H1 (cell line): Measurements from ENCODE around the gene ERC1. TPM values are rescaled to one million over a fixed set of nuclear protein-coding genes. Genes with fewer than 3 reads are reported as not detected.

Experiments
- CTCF ChIA-PET: fragments of 300-600 bp; sonication (Branson Sonifier 250); formaldehyde crosslinking; loops from one replicate; lab custom pipeline; 2021; ENCODE audit not compliant: partially characterized antibody; lab: Charles Lee
- POLR2A ChIA-PET: fragments of 300-600 bp; sonication (Branson Sonifier 250); formaldehyde crosslinking; loops from one replicate; lab custom pipeline; 2021; ENCODE audit warnings: inconsistent platforms; ENCODE audit not compliant: partially characterized antibody; lab: Charles Lee
- DNase-seq, 2 experiments: peaks; one replicate each; pipeline versions ENCODE4 v3.0.0 to v3.0.0-alpha.2; 2010 to 2022; ENCODE audit warnings: low spot score in 2 of 2, low read depth in 1 of 2, mixed read lengths in 1 of 2
- FAIRE-seq: peaks from 2 replicates; lab custom pipeline; 2011; peaks lifted over from hg19 to GRCh38; lab: Jason Lieb, UNC
- H2AFZ ChIP-seq: 2 replicates; pipeline ENCODE4 v1.8.1; 2012; ENCODE audit warnings: low read length, inconsistent platforms
- H2AK5ac ChIP-seq: 2 replicates; pipeline ENCODE4 v1.6.1; 2013; ENCODE audit warnings: low read depth, low read length
- H2BK120ac ChIP-seq: replicated peaks from 2 replicates; pipeline ENCODE3; 2013; ENCODE audit warnings: low read depth, low read length, inconsistent platforms
- H2BK12ac ChIP-seq: 2 replicates; pipeline ENCODE4 v1.6.1; 2013; ENCODE audit warnings: low read depth, low read length
- H2BK15ac ChIP-seq: 2 replicates; pipeline ENCODE4 v1.6.1; 2013; ENCODE audit warnings: low read length
- H2BK20ac ChIP-seq: 2 replicates; pipeline ENCODE4 v1.6.1; 2013; ENCODE audit warnings: low read length
- H2BK5ac ChIP-seq: 2 replicates; pipeline ENCODE4 v1.6.1; 2013; ENCODE audit warnings: low read depth, low read length
- H3K14ac ChIP-seq: 2 replicates; pipeline ENCODE4 v1.6.1; 2013; ENCODE audit warnings: inconsistent platforms; ENCODE audit not compliant: insufficient read length
- H3K18ac ChIP-seq: 2 replicates; pipeline ENCODE4 v1.6.1; 2013; ENCODE audit warnings: low read length; ENCODE audit errors: extremely low read depth
- H3K23ac ChIP-seq: 2 replicates; pipeline ENCODE4 v1.6.1; 2013; ENCODE audit warnings: inconsistent platforms; ENCODE audit not compliant: insufficient read length
- H3K23me2 ChIP-seq: 2 replicates; pipeline ENCODE4 v1.6.1; 2013; ENCODE audit warnings: low read depth, low read length
- H3K27ac ChIP-seq: 2 replicates; pipeline ENCODE4 v1.6.1; 2011; ENCODE audit warnings: low read depth, low read length, inconsistent platforms
- H3K27me3 ChIP-seq, 4 experiments: replicated peaks in 1 of 4; 1 replicate in 1 of 4; 2 replicates in 3 of 4; pipeline versions ENCODE4 v1.6.1 to v1.8.1; 2011 to 2013; ENCODE audit warnings: low read length in 3 of 4, mild to moderate bottlenecking in 3 of 4, inconsistent platforms in 2 of 4, mixed read lengths in 2 of 4, moderate library complexity in 1 of 4; ENCODE audit not compliant: control insufficient read depth in 3 of 4, insufficient read depth in 3 of 4; ENCODE audit errors: extremely low read depth in 1 of 4
- H3K36me3 ChIP-seq, 4 experiments: 2 replicates each; pipeline versions ENCODE4 v1.6.1 to v1.8.1; 2011 to 2013; ENCODE audit warnings: mild to moderate bottlenecking in 4 of 4, low read length in 3 of 4, moderate library complexity in 2 of 4, control low read depth in 1 of 4, inconsistent platforms in 1 of 4; ENCODE audit not compliant: insufficient read depth in 4 of 4, control insufficient read depth in 2 of 4
- H3K4ac ChIP-seq: replicated peaks from 2 replicates; pipeline ENCODE3; 2013; ENCODE audit warnings: low read length, low read depth, mixed read lengths, inconsistent platforms; ENCODE audit not compliant: insufficient read length
- H3K4me1 ChIP-seq, 4 experiments: replicated peaks in 1 of 4; 1 replicate in 1 of 4; 2 replicates in 3 of 4; pipeline versions ENCODE4 v1.6.1 to v1.8.1; 2011 to 2013; ENCODE audit warnings: low read length in 3 of 4, inconsistent platforms in 2 of 4, mixed read lengths in 1 of 4; ENCODE audit not compliant: insufficient read depth in 4 of 4, control insufficient read depth in 3 of 4
- H3K4me2 ChIP-seq, 2 experiments: 2 replicates each; pipeline versions ENCODE4 v1.6.1 to v1.8.1; 2011 to 2013; ENCODE audit warnings: low read depth in 2 of 2, low read length in 2 of 2, control low read depth in 1 of 2, inconsistent platforms in 1 of 2, mild to moderate bottlenecking in 1 of 2; ENCODE audit not compliant: insufficient read depth in 1 of 2
- H3K4me3 ChIP-seq, 4 experiments: fragments of 200-600, 300-600 bp in 1 of 4; sonication (generic), shearing (Covaris generic), sonication (Bioruptor Twin) in 1 of 4; 2 replicates each; pipeline versions ENCODE4 v1.5.1 to v1.8.1; 2011 to 2016; ENCODE audit warnings: low read length in 4 of 4, low read depth in 3 of 4, control low read depth in 2 of 4, inconsistent platforms in 2 of 4, mild to moderate bottlenecking in 2 of 4, mixed read lengths in 1 of 4, moderate library complexity in 1 of 4; ENCODE audit not compliant: insufficient read depth in 2 of 4; ENCODE audit errors: extremely low read depth in 1 of 4
- H3K56ac ChIP-seq: replicated peaks from 2 replicates; pipeline ENCODE3; 2013; ENCODE audit warnings: low read depth, mild to moderate bottlenecking, mixed read lengths, low read length, inconsistent platforms; ENCODE audit not compliant: insufficient read length
- H3K79me1 ChIP-seq: 2 replicates; pipeline ENCODE4 v1.6.1; 2013; ENCODE audit warnings: low read depth, low read length, control low read depth
- H3K79me2 ChIP-seq, 2 experiments: 2 replicates each; pipeline versions ENCODE4 v1.6.1 to v1.8.1; 2012 to 2013; ENCODE audit warnings: low read length in 2 of 2, mild to moderate bottlenecking in 2 of 2, inconsistent platforms in 1 of 2; ENCODE audit not compliant: insufficient read depth in 2 of 2, control insufficient read depth in 1 of 2
- H3K9ac ChIP-seq, 4 experiments: replicated peaks in 1 of 4; 1 replicate in 1 of 4; 2 replicates in 3 of 4; pipeline versions ENCODE4 v1.6.1 to v1.8.1; 2011 to 2013; ENCODE audit warnings: low read depth in 3 of 4, low read length in 3 of 4, control low read depth in 2 of 4, mild to moderate bottlenecking in 2 of 4, moderate library complexity in 2 of 4, inconsistent platforms in 1 of 4; ENCODE audit errors: extremely low read depth in 1 of 4
- H3K9me3 ChIP-seq, 2 experiments: 2 replicates each; pipeline versions ENCODE4 v1.6.1 to v1.8.1; 2012 to 2013; ENCODE audit warnings: mild to moderate bottlenecking in 2 of 2, moderate library complexity in 2 of 2, control low read depth in 1 of 2, inconsistent platforms in 1 of 2, low read depth in 1 of 2, low read length in 1 of 2, mixed read lengths in 1 of 2; ENCODE audit not compliant: insufficient read depth in 2 of 2
- H4K20me1 ChIP-seq, 2 experiments: replicated peaks in 1 of 2; 2 replicates each; pipeline versions ENCODE3 to v1.8.1; 2011 to 2013; ENCODE audit warnings: inconsistent platforms in 2 of 2, low read length in 2 of 2, mild to moderate bottlenecking in 1 of 2; ENCODE audit not compliant: insufficient read depth in 2 of 2, control insufficient read depth in 1 of 2
- H4K5ac ChIP-seq: 2 replicates; pipeline ENCODE4 v1.6.1; 2013; ENCODE audit warnings: low read length, low read depth, mixed read lengths, inconsistent platforms; ENCODE audit not compliant: insufficient read length
- H4K8ac ChIP-seq: 2 replicates; pipeline ENCODE4 v1.8.0; 2013; ENCODE audit warnings: mild to moderate bottlenecking, moderate library complexity, low read length, inconsistent platforms; ENCODE audit not compliant: insufficient read depth; ENCODE audit errors: extremely low read depth
- H4K91ac ChIP-seq: replicated peaks from 2 replicates; pipeline ENCODE3; 2013; ENCODE audit warnings: low read length, mixed read lengths, inconsistent platforms; ENCODE audit not compliant: insufficient read length
- EP300 ChIP-seq, 2 experiments: IDR thresholded peaks; 1 replicate in 1 of 2; 2 replicates in 1 of 2; pipeline ENCODE4 v1.6.1; 2011 to 2012; ENCODE audit warnings: low read depth in 2 of 2, low read length in 2 of 2, mild to moderate bottlenecking in 2 of 2, borderline replicate concordance in 1 of 2, inconsistent platforms in 1 of 2, moderate library complexity in 1 of 2
- GABPA ChIP-seq: IDR thresholded peaks from 2 replicates; pipeline ENCODE4 v1.6.1; 2011; ENCODE audit warnings: mild to moderate bottlenecking, low read length, moderate library complexity, borderline replicate concordance; ENCODE audit not compliant: insufficient read depth
- WGBS, 2 experiments: shearing (Covaris generic) in 1 of 2; methylation state at CpG; one replicate each; pipeline versions ENCODE4 v1.1.6 to v1.1.7; 2013 to 2015; ENCODE audit warnings: low lambda C conversion rate in 2 of 2, mixed read lengths in 2 of 2, inconsistent platforms in 1 of 2, low coverage in 1 of 2, missing lambda C conversion rate in 1 of 2; ENCODE audit not compliant: insufficient replicate concordance in 2 of 2, insufficient coverage in 1 of 2, insufficient read length in 1 of 2; ENCODE audit errors: extremely low coverage in 1 of 2, missing lambda C conversion rate in 1 of 2; 5-methylcytosine and 5-hydroxymethylcytosine counted together
- polyA plus RNA-seq, 7 experiments: library from polyadenylated mRNA; depleted of rRNA in 3 of 7; stranded (reverse) in 5 of 7; unstranded in 2 of 7; fragments of >200 nt in 5 of 7; fragments of 200-250 nt in 2 of 7; gene quantifications; 1 replicate in 5 of 7; 2 replicates in 1 of 7; 4 replicates in 1 of 7; pipeline versions ENCODE4 v1.2.1 to v1.2.3, GENCODE V29; 2011 to 2013; ENCODE audit warnings: missing spikeins in 2 of 7, mixed read lengths in 2 of 7
- total RNA-seq: library from RNA; stranded (reverse); fragmentation: NEBNext Ultra II Directional; extraction: Animal tissue kit (Norgen Biotek cat#: 25700); gene quantifications from 2 replicates; pipeline ENCODE4 v1.2.1, GENCODE V29; 2021

The ERC1 gene
- total and polyA plus RNA-seq, 2 of the 8 experiments (the other 6 are each of a cell fraction or from before 2014, with no cell fraction given), result 7.8 to 45.7 TPM

- WGBS, 2 experiments, result 87% methylated on average over 4 of the region's 4 CpGs; no CpG with 5 or more reads in 1 of the 2 experiments
- H3K9ac ChIP-seq, result no peak overlapping the region
- POLR2A ChIA-PET, result no interaction called here
- no peak overlapping the region for H4K91ac ChIP-seq
- TF ChIP-seq EP300 (IDR thresholded peaks at IDR 0.05; ENCODE audit: borderline replicate concordance in 1 of 2, low read depth in 2 of 2, low read length in 2 of 2), result 0 out of 3 replicates have a peak, but pooled peaks of 1 of the 2 experiments have one; percentile 13
- TF ChIP-seq GABPA, result no peak
- H4K8ac ChIP-seq, result no peak overlapping the region
- peaks cover 7 to 16% of the 10 kb centered on the region in 2 experiments; a peak in 3 of 4 replicates for H3K9me3 ChIP-seq
- FAIRE-seq (peak; percentile 52), DNase-seq (no peak)
- no peaks in the 10 kb centered on the region for H4K20me1 ChIP-seq
- peaks cover 0 to 7% (median 1%) of the 10 kb centered on the region in 4 experiments; a peak in 3 of 7 replicates for H3K4me1 ChIP-seq
- no peaks in the 10 kb centered on the region for H3K23me2 ChIP-seq
- CTCF ChIA-PET, result interaction anchor here (0.6 to 2.2 kb wide), 6 partner anchors 11 to 563 kb away, joined by 3 to 16 read pairs (median 3); no protein-coding TSS in a partner anchor
- no peak overlapping the region for H3K27ac ChIP-seq
- H2BK5ac ChIP-seq, result no peak overlapping the region
- no peak overlapping the region for H3K4me2 ChIP-seq
- H3K27me3 ChIP-seq, result peaks cover 0 to 11% (median 7%) of the 10 kb centered on the region in 4 experiments; a peak in 6 of 7 replicates
- no peaks in the 10 kb centered on the region for H3K79me2 ChIP-seq
- peaks cover 0 to 4% (median 1%) of the 10 kb centered on the region in 4 experiments; a peak in 2 of 8 replicates for H3K36me3 ChIP-seq
- H3K4ac ChIP-seq, result no peak overlapping the region
- no peaks in the 10 kb centered on the region for H3K79me1 ChIP-seq
- no peak overlapping the region for H3K23ac ChIP-seq
- H2BK12ac ChIP-seq, result no peak overlapping the region
- H3K18ac ChIP-seq, result no peak overlapping the region
- H3K4me3 ChIP-seq, result no peak overlapping the region
- H2BK20ac ChIP-seq, result no peak overlapping the region
- H4K5ac ChIP-seq, result no peak overlapping the region
- no peak overlapping the region for H2AK5ac ChIP-seq
- H2BK15ac ChIP-seq, result no peak overlapping the region
- no peak overlapping the region for H3K14ac ChIP-seq
- no peak overlapping the region for H3K56ac ChIP-seq
- no peak overlapping the region for H2AFZ ChIP-seq
- H2BK120ac ChIP-seq, result no peak overlapping the region
Measured at GRCh38 chr12:1422604-1423315, 431.7 kb downstream of the ERC1 start.
